Measurements from ENCODE around the gene KDM6A. TPM values are rescaled to one million over a fixed set of nuclear protein-coding genes. Genes with fewer than 3 reads are reported as not detected.

The KDM6A gene
- polyA plus RNA-seq, 1 donor (not counting 4 experiments of a cell fraction or from before 2014, with no cell fraction given): 64.2 TPM

DNA sequence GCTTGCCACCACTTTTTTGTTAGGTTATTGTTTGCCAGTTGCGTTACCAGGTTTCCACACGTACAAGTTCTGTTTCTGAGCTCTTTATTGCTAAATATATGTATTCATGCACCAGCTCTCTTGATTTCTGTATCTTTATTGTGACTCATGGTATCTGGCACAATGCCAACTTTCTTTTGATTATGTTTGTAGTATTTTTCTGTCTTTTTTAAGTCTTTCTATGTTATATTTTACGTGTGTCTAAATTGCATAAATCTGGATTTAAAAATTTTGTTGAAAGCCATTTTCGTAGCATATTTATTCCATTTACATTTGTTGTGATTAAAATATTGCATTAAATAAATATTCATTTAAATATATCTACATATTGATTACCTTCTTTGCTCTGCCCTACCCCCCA, 73.8 kb downstream of the KDM6A start:
- Histone ChIP-seq H3K4me1 (ENCODE audit: control insufficient read depth, extremely low read depth, insufficient read depth, low read length) (peaks cover 5% of the 10 kb centered on the region), H3K27me3 (ENCODE audit: control insufficient read depth, extremely low read depth, insufficient read depth, low read length) (no peaks in the 10 kb centered on the region), H2AFZ (ENCODE audit: control insufficient read depth, low read length) (no peak overlapping the region), H3K9me3 (ENCODE audit: control insufficient read depth, low read depth, low read length) (peaks cover 3% of the 10 kb centered on the region), H3K27ac (ENCODE audit: control insufficient read depth, insufficient read depth, low read length) (no peak overlapping the region), H3K4me2 (ENCODE audit: control insufficient read depth, extremely low read depth, insufficient read depth, low read depth, low read length) (no peak overlapping the region), H3K79me2 (ENCODE audit: control insufficient read depth, insufficient read depth, low read length) (peaks cover 86% of the 10 kb centered on the region), H3K4me3 (ENCODE audit: control insufficient read depth in 2 of 3, extremely low read depth in 1 of 3, insufficient read depth in 2 of 3, low read depth in 1 of 3, low read length in 3 of 3) (no peak overlapping the region), H3K36me3 (ENCODE audit: control insufficient read depth in 2 of 2, extremely low read depth in 1 of 2, insufficient read depth in 2 of 2, low read length in 2 of 2) (no peaks in the 10 kb centered on the region), H3K9me1 (ENCODE audit: control insufficient read depth, extremely low read depth, insufficient read depth, low read length) (no peaks in the 10 kb centered on the region), H4K20me1 (ENCODE audit: control insufficient read depth, extremely low read depth, insufficient read depth, low read length) (no peaks in the 10 kb centered on the region), H3K9ac (ENCODE audit: control insufficient read depth, extremely low read depth, insufficient read depth, low read length) (no peak overlapping the region)
- dilution Hi-C loops (cut with MboI; ENCODE audit: extremely low pct_ligation_motif_present, low sequenced_read_pairs): no loop called here
- no peak for FAIRE-seq
- no peak for TF ChIP-seq EZH2 (IDR thresholded peaks at IDR 0.05; ENCODE audit: low read length)
- TF ChIP-seq, protein P1, sequence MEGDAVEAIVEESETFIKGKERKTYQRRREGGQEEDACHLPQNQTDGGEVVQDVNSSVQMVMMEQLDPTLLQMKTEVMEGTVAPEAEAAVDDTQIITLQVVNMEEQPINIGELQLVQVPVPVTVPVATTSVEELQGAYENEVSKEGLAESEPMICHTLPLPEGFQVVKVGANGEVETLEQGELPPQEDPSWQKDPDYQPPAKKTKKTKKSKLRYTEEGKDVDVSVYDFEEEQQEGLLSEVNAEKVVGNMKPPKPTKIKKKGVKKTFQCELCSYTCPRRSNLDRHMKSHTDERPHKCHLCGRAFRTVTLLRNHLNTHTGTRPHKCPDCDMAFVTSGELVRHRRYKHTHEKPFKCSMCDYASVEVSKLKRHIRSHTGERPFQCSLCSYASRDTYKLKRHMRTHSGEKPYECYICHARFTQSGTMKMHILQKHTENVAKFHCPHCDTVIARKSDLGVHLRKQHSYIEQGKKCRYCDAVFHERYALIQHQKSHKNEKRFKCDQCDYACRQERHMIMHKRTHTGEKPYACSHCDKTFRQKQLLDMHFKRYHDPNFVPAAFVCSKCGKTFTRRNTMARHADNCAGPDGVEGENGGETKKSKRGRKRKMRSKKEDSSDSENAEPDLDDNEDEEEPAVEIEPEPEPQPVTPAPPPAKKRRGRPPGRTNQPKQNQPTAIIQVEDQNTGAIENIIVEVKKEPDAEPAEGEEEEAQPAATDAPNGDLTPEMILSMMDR (optimal IDR thresholded peaks at IDR 0.05 in 1 of 3, IDR thresholded peaks at IDR 0.05 in 1 of 3, conservative IDR thresholded peaks at IDR 0.05 in 1 of 3; ENCODE audit: extremely low read depth in 1 of 3, insufficient read depth in 2 of 3, low read length in 3 of 3): no peak
- DNase-seq (ENCODE audit: low read depth, low spot score): no peak

DNA sequence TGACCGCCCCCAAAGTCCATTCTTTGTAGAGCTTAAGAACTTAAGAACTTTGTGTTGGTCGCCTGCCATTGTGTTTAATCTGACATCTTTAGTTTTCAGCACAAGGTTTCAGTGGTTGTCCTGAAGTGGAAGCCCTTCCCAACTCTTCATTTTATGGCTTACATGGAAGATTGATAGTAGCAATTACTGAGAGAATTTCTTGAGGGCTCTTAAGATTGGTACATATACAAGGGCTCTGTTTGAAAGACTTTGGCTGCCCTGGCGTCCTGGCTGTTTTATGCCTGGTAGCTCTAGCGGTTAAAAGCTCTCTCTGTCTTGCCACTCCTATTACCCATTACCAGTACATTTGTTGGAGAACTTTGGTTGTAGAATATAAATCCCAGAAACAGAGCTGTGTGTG, 75.0 kb downstream of the KDM6A start:
- Histone ChIP-seq H3K4me1 (ENCODE audit: control insufficient read depth, extremely low read depth, insufficient read depth, low read length) (peaks cover 8% of the 10 kb centered on the region), H3K27me3 (ENCODE audit: control insufficient read depth, extremely low read depth, insufficient read depth, low read length) (no peaks in the 10 kb centered on the region), H3K27ac (ENCODE audit: control insufficient read depth, insufficient read depth, low read length) (no peak overlapping the region), H2AFZ (ENCODE audit: control insufficient read depth, low read length) (no peak overlapping the region), H3K4me2 (ENCODE audit: control insufficient read depth, extremely low read depth, insufficient read depth, low read depth, low read length) (no peak overlapping the region), H3K9me1 (ENCODE audit: control insufficient read depth, extremely low read depth, insufficient read depth, low read length) (no peaks in the 10 kb centered on the region), H3K9ac (ENCODE audit: control insufficient read depth, extremely low read depth, insufficient read depth, low read length) (no peak overlapping the region), H3K4me3 (ENCODE audit: control insufficient read depth in 2 of 3, extremely low read depth in 1 of 3, insufficient read depth in 2 of 3, low read depth in 1 of 3, low read length in 3 of 3) (no peak overlapping the region), H3K9me3 (ENCODE audit: control insufficient read depth, low read depth, low read length) (peaks cover 3% of the 10 kb centered on the region), H4K20me1 (ENCODE audit: control insufficient read depth, extremely low read depth, insufficient read depth, low read length) (no peaks in the 10 kb centered on the region), H3K36me3 (ENCODE audit: control insufficient read depth in 2 of 2, extremely low read depth in 1 of 2, insufficient read depth in 2 of 2, low read length in 2 of 2) (peaks cover 0 to 2% of the 10 kb centered on the region in 2 experiments), H3K79me2 (ENCODE audit: control insufficient read depth, insufficient read depth, low read length) (peaks cover 93% of the 10 kb centered on the region)
- no peak for FAIRE-seq
- dilution Hi-C loops (cut with MboI; ENCODE audit: extremely low pct_ligation_motif_present, low sequenced_read_pairs): no loop called here
- TF ChIP-seq, protein P1 (optimal IDR thresholded peaks at IDR 0.05 in 1 of 3, IDR thresholded peaks at IDR 0.05 in 1 of 3, conservative IDR thresholded peaks at IDR 0.05 in 1 of 3; ENCODE audit: extremely low read depth in 1 of 3, insufficient read depth in 2 of 3, low read length in 3 of 3): no peak
- no peak for TF ChIP-seq EZH2 (IDR thresholded peaks at IDR 0.05; ENCODE audit: low read length)
- no peak for DNase-seq (ENCODE audit: low read depth, low spot score)
